ENCODE measurements around the gene URAD. TPM values are rescaled to one million over a fixed set of nuclear protein-coding genes. Genes with fewer than 3 reads are reported as not detected.
"Not testable (repeated sequence)": the region's sequence is repeated elsewhere in the genome, so short reads cannot be mapped to it uniquely, and the experiment has no call there.

URAD gene
- polyA plus RNA-seq, 1 donor = not detected

DNA sequence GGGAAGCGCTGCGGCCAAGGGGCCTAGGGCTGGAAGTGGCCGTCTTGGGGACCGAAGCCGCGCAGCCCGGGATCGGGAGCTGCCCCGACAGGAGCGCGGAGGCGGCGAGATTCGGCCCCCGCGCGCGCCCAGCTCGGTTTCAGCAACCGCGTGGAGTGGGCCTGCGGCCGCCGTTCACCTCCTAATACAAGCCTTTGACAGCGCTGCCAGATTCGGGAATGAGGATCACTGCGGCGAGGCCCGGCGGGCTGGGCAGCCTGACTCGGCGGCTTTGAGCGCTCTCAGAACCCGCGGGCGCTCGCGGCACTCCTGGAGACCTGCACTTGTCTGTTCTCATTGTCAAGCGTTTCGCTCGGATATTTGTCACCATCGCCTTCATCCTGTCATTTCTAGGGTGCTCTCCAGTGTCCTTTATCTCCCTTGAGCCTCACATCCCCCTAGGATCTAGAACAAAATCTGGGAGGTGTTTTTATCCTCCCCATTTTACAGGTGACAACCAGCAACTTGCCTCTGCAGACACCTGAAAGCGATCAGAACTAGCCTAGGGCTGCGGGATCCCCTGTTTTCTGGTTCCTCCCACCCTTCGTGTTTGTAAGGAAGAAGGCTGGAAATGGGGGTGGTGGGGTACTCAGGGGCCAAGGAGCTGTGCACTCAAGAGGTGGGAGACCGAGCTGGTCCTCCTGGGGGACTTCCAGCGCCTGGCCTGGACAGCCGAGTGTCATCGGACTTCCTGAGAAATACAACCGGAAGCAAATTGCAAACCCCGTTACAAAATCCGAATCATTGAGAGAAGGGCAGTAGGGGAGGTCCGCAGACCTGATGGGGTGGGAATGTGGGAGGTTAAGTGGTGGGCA lies 17.9 kb downstream of the URAD start:
- no peak for DNase-seq

DNA sequence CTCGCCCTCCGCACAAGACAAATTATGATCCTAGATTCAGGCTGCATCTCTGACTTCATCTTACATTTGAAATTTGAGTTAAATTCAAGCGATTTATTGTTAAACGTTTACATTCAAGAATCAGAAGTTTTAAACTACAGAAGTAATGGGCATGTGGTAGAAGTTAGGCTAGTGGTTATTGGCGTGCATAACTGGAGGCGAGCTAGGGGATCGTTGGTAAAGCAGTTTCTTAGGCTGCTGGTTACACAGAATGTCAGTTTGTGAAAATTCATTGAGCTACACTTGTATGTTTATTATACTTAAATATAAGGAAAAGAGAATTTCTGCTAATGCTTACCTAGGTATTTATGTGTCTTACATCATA lies 18.6 kb downstream of the URAD start:
- no peak for DNase-seq

DNA sequence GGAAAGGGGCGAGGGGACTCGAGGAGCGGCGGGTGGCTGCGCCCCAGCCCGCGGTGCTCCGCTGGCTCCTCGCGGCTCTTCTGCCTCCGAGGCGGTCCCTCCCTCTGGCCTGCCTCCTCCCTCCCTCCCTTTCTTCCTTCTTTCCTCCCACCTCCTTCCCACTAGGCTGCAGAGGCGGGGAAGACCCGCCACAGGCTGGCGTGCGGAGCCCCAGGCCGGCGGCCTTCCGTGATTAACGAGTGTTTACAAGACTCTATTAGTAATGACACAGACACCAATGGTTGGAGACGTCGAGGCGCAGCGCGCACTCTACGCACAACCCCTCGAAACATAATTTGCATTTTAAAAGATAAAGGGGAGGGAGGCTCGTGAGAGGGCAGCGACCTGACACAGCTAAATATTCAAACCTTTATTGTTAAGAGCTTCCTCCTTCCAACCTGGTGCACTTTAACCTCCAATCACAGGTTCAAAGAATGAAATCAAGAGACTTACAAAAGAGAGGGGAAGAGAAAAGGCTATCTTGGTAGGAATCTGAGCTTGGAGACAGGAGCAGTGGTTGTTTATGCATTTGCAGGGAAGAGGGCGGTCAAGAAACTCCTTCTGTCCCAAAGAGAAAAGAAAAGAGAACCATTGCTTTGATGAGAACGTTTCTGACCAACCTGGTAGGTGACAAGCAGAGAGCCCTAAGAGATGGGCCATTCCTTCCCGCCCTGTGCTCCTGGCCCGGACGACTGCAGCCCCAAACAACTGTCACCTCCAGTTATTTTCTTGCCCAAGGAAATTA lies 19.2 kb downstream of the URAD start, which contains the start of gene CDX2:
TSS of gene CDX2 (minus strand) at position 234 of the 784 bp plus-strand sequence. CDS start 309 bp downstream, outside the sequence.
- DNase-seq = no peak

DNA sequence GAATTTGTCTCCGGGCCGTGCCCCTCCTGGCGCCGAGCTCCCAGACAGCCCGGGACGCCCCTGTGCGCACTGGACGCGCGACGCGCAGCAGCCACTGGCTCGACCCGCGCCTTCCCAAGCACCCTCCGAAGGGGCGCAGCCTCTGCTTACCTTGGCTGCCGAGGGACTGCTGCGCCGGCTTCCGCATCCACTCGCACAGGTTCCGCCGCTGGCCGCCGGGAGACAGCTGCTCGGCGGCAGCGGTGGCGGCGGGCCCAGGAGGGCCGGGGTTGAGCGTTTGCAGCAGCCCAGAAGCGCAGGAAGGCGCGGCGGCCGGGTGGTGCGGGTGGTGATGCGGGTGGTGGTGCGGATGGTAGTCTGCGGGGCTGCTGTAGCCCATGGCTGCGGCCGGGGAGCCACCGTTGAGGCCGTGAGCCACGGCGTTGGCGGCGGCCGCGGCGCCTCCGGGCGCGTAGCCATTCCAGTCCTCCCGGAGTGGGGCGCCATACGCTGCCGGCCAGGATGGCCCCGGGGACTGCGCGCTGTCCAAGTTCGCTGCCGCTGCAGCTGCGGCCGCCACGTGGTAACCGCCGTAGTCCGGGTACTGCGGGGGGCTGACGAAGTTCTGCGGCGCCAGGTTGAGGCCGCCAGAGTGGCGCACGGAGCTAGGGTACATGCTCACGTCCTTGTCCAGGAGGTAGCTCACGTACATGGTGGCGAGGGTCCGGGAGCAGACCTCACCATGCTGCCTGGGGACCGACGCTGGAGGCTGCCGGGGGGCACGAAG lies 20.0 kb downstream of the URAD start:
- no peak for DNase-seq

DNA sequence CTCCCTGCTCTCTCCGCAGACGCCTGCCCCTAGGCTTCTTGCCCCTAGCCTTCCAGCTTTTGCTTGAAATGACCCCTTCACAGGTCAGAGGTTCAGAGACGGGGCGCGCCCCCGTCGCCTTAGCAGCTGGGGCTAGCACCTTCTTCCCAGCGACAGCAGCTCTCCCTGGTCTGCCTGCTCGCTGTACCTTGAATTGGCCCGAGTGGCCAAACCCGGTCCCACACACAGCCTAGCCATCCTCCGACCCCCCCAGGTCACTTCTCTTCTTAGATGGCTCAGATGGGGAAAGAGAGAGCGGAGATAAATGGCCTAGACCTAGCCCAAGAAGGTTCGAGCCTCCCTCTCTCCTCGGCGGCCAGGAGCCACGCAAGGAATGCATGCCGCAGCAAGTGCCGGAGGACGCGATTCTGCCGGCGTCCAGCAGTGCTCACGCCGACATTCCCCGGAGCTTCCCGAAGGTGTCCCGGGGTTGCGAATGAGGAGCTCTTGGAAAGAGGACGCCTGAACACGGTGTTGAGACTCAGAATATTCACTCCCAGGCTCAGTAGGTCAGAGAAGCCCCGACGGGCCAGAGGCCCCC lies 20.7 kb downstream of the URAD start:
- no peak for DNase-seq

DNA sequence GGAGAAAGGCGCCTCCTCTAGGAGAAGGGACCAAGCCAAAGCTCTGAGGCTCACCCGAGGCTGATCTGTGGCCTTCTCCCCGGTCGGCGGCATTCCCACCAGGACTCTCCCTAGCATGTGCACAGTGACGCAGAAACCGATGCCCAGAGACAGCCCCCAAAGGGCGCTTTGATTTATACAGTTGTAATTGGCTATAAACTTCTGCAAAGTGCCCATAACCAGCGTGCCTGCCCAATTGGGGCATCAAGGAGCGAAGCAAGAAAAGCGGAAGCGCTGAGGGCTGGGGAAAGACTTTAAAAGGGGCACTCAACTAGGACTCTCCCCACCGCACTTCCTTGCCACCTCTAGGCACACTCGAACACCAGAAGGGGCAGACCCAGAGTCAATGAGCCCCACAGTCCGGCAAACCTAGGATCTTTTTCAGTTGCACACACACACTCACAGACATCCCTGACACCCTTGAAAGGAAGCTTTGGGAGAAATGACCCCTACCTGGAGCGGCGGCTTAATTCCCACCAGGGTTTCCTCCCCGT lies 21.2 kb downstream of the URAD start:
- no peak for DNase-seq

DNA sequence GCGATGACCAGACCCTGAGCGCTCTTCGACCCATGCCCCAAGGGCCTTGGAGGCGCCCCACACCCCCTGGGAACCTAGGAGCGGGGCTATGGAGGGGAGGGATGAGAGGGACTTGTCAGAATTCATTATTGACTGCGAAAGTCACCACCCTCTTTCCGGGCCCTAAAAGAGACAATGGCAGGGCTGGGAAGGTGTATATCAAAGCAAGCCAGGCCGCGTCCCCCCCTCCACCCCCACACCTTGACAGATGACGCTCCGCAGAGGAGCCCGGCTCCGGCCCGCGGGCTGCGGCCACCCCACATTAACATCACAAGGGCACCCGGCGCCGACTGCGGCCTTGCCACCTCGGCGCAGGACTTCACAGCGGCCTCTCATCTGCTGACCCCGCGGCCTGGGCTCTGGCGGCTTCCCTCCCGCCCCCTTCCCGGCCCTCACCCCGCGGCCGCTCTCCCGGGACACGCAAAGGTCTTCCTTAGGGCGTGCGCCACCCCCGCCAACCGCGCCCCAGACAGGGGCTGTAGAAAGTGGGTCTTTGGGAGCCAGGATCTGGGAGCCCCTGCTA lies 21.8 kb downstream of the URAD start:
- no peak for DNase-seq

DNA sequence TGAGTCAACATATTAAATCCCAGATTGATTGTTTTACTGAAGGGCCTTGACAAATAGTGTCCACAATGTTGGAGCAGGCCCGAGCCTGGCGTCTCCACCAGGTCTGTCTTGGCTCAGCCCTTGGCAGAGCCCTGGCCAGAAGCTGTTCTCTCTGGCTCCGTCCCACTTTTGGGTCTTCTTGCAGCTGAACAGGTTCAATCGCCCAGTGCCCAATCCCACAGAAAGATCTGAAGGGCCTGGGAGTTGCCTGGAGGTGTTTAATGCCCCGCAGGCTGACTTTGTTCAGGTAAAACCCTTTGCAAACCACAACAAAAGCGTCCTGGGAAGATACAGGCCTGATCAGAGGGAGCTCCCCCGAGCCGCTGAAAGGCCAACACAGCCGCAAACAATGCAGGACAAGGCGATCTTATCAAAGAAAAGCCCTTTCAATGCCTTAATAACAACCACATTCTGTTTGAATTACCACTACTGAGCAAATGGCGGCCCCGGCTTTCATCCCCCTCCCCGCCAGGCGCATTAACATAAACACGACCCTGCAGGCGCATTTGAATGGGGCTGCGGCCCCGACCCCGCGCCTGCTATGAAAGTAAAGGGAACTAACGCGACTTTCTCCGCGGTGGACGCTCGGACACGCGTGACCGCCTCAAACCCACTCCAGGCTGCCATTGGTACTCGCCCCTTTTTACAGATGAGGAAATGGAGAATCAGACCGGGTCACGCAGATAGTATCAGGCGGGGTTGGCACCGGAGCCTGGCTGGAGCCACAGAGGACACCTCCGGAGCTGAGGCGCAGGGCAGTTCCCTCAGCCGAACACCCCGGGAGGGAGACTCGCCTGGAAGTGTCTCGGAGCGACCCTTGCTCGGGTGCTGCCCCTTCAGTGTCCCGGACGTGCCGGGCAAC lies 22.5 kb downstream of the URAD start:
- DNase-seq = no peak

DNA sequence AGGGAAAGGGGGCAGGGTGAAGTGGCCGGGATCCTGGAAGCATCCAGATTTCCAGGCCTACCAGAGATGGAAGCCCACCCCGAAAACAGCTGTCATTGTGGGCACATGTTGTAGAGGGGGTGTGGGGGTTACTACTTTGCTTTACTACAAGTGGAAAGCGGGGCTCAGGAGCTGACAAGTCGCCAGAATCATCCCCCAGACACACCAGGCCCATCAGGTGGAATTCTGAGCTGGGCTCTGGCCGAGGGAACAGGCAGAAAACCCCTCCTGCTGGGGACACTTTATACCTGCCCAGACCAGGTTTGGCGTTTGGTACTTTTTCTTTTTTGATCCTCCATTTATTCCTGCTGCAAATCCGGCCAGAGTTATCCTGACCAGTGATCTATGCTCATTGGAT lies 23.2 kb downstream of the URAD start:
- DNase-seq = no peak

DNA sequence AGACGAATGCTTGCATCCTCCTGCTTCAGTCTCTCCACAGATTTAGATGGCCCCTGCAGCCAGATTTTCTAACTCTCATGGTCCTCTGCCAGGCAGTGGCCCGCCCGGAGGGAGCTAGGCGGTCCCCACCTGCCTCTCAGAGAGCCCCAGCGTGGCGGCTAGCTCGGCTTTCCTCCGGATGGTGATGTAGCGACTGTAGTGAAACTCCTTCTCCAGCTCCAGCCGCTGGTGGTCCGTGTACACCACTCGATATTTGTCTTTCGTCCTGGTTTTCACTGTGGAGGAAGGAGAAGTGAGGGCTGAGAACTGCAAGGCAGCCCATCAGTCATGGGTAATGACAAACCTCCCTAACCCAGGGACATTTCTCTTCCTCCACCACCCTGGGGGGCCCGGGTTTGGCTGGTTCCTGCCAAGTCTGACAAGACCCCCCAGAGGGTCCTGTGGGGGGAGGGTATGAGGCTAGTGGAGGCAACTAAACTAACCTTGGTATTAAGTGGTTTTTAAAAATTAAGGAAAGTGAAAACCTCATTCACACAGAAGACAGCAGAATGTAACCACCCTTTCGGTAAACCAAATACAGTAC lies 23.7 kb downstream of the URAD start:
- DNase-seq = no peak

DNA sequence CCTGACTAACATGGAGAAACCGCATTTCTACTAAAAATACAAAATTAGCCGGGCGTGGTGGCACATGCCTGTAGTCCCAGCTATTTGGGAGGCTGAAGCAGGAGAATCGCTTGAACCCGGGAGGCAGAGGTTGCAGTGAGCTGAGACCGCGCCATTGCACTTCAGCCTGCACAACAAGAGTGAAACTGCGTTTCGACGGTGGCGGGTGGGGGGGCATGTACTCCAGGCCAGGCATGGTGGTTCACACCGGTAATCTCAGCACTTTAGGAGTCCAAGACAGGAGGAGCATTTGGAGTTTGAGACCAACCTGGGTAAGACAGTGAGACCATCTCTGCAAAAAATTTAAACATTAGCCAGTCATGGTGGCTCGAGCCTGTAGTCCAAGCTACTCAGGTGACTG lies 24.3 kb downstream of the URAD start:
- DNase-seq = not testable (repeated sequence)

DNA sequence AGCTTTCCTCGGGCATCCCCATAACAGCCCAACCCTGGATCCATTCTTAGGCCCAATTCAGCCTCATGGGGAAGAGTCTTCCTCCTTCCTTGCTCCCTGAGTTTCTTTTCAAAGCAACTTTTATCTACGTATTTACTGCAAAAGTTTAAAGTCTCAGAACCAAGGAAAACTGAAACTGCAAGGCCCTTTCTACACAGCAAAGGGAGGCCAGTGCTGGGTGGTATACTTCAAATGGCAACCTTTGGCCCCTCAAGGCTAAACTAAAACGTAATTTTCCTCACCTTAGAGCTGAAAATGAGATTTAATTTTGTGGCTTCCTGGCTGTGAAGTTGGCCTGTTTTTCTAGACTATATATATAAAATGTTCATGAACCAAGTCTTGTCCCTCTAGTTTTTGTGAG lies 25.0 kb downstream of the URAD start:
- DNase-seq = no peak

DNA sequence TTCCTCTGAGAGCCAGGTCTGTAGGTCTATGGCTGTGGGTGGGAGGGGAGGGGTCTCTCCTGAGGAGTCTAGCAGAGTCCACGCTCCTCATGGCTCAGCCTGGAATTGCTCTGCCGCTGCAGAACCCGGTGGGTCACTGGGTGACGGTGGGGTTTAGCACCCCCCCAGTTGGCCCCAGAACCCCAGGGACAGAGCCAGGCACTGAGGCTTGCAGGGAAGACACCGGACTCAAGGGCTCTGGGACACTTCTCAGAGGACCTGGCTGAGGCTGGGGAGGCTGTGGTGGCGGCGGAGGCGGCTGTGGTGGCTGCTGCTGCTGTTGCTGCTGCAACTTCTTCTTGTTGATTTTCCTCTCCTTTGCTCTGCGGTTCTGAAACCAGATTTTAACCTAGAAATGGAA lies 25.5 kb downstream of the URAD start:
- no peak for DNase-seq

DNA sequence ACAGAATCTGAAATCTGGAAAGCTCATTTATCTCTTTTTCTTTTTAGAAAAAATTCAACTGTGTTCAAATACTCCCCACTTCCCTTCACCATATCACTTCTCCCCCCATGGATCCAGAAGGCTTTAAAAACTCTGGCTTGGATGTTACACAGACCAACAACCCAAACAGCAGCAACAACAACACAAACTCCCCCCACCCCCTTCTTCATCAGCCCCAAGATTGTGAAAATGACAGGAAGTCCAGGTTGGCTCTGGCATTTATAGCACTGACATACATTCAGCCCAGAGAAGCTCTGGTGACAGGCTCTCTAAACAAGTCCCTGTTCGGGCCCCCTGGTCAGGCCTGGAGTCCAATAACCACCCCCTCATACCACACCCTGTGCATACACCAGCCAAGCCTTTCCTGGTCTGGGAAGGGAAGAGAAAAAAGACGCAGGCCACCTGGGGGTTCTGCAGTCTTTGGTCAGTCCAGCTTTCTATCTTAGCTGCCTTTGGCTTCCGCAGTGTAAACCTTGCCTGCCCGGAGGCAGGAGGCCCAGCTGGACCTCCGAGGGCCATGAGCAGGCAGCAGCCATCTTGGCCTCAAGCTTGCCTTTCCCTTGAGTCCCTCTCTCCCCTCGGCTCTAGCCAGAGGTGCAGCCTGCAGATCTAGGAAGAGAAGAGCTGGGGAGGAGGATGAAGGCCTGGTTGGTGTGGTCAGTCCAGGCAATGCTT lies 26.2 kb downstream of the URAD start:
- DNase-seq = no peak

DNA sequence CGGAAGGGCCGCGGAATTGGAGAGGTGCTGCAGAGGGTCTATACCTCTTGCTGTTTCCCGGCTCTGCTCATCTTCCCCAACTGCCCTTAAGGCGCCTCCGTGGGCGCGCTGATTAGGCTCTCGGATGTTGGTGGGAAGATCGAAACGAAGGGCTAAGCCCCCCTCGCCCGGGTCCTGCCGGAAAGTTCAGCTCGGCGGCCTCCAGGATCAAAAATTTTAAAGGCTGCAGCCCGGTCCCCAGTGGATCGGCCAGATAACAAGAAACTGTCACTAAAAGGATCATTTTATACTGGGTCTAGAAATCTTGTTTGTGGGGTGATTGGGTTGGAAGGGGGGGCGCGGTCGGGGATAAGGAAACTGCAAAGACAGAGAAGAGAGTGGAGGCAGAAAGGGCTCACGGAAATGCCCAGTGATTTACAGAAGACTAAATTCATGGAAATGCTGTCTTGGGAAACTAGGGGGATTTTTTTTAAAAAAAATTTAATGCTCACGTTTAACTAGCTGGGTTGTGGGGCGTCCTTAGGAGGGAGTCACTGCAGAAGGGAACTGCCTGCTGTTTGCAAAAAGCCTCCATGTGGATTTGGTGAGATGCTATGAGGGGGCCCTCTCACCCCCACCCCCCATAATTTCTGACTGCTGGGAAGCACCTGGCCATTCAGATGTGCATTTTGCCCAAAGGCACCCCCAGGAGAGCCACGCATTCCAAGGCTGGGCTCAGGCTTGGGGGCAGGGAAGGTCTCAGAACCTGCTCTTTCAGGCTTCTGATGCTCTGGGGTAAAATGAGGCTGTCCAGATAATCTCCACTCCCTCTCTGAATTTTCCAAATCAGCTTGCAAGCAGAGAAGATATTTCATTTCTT lies 27.0 kb downstream of the URAD start:
- no peak for DNase-seq

DNA sequence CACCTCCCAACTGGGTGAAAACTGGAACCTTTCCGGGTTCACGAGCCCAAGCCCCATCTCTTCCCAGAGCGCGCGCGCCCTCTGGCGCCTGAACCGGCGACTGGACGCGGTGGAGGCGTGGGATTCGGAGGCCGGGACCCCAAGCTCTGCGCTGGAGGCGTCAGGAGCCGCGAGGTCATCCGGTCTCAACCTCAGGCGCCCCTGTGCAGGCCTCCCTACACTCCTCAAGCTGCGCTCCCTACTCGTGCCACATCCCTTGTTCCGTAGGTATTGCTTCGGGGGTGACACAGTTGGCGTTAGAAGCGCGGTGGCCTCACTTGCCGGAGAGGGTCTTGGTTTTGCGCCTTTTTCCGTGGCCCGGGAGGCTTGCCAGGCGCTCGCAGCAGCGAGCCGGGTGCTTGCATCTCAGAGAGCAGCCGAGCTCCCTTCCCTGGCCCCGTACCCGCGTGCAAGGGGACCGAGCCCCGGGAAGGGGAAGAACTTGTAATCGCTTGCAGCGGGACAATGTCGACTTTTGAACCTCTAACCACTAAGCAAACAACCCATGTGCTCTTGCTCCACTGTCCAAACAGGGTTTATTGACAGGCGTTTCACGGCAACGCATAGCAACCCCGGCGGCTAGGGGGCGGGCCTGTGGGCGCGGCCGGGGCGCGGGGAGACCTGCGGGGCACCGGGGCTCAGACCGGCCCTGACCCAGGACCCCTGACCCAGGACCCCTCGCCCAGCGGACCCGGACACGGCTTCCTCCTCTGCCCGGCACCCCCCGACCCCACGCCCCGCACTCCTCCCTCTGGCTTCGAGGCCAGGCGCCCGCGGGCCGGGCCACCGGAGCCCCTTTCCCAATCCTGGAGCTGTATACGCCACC lies 27.9 kb downstream of the URAD start:
- no peak for DNase-seq

DNA sequence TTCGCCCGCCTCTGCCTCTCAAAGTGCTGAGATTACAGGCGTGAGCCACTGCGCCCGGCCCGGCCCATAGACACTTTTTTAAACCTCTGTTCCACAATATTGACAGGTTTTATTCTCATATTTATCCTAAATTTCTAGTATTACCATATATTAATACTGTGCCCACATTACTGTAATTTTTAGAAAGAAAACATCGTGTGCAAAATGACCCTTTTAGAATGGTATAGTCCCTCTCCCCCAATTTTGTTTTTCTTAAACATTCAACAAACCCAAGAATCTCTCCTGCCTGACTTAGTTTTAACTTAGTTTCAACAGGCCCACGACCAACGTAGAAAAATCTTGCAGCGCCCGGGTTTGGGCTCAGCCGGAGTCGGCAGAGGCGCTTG lies 28.5 kb downstream of the URAD start:
- no peak for DNase-seq

Data from left kidney (tissue), 2 donors.